Activated effector memory CD4-positive, alpha-beta T cell treated with anti-CD3 and anti-CD28 coated beads, Interleukin-2, amount 50 U/mL, for 16 hours (primary cell): ENCODE results near the gene FBP2.
"Not testable (repeated sequence)": the region's sequence is repeated elsewhere in the genome, so short reads cannot be mapped to it uniquely, and the experiment has no call there.

Source experiments
- DNase-seq: peaks from one replicate; pipeline ENCODE4 v3.0.0-alpha.2; 2020

FBP2 gene

GRCh38 chr9:94603259-94604160, 9.9 kb upstream of the FBP2 start:
- peak; percentile 81 for DNase-seq

DNA sequence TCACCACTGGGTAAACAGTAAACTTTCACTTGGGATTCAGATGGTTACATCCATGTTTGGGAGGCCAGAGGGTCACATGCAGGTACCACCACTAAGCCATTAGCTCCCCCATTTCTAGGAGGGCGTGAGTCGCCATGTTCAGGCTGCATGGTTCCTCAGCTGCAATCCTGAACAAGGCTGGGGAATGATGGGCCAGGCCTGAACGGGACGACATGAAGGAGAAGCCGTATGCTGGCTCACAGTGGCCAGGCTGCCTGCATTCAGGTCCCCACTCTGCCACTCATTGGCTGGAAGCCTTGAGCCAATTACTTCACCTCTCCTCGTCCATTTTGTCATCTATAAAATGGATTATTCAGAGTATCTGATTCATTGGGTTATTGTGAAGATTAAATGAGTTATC, 9.0 kb upstream of the FBP2 start:
- no peak for DNase-seq

GRCh38 chr9:94600715-94601114, 7.1 kb upstream of the FBP2 start:
- DNase-seq = no peak

DNA sequence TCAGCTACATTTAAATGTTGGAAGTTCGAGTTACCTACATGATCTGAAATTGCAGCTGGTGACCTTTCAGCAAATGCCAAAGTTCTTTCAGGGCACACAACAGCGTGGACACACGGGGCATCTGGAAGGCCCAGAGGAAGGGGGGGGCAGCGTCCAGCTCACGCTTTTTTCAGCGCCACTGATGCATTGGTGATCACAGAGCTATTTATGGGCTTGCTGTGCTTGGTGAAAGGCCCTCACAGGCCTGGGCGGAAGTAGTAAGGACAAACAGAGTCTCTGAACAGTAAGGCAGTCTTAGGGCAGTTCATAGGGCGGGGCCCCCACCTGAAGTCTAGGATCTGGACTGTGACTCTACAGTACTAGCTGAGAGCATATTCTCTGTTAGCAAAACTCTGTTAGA, 6.6 kb upstream of the FBP2 start:
- no peak for DNase-seq

- DNase-seq = no peak
Observed at GRCh38 chr9:94599102-94599501, 5.5 kb upstream of the FBP2 start.

DNA sequence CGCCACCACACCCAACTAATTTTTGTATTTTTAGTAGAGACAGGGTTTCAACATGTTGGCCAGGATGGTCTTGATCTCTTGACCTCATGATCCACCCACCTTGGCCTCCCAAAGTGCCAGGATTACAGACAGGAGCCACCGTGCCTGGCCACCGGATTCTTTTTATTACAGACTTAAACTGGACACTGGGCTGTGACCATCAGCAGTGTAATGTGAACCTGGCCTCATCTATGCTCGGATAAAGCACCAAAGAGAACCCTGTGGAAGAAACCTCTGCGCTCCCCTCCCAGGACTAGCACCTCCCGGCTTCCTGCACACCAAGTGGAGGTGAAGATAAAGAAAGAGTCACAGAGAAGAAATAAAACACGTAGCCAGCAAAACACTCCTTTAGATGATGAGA, 941 bp downstream of the FBP2 start:
- not testable (repeated sequence) for DNase-seq

DNA sequence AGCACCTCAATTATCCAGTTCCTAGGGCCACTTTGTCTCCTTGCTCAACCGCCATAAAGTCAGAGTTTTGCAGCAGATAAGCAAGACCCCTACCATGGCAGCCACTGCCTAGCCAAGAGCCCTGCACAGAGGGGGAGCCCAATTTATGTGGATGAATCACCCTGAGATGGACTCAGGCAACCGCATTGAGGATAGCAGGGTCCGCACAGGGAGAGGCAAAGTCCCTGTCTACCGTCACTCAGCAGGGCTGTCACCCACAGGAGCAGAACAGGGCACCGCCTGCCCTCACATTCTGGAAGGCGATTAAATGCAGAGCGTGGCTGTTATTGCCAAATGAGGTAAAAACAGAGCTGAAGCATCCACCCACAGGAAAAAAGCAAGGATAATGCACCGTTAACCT, 1.7 kb downstream of the FBP2 start:
- peak; percentile 8 for DNase-seq

- not testable (repeated sequence) for DNase-seq
Observed at GRCh38 chr9:94591046-94591545, 2.5 kb downstream of the FBP2 start.

DNA sequence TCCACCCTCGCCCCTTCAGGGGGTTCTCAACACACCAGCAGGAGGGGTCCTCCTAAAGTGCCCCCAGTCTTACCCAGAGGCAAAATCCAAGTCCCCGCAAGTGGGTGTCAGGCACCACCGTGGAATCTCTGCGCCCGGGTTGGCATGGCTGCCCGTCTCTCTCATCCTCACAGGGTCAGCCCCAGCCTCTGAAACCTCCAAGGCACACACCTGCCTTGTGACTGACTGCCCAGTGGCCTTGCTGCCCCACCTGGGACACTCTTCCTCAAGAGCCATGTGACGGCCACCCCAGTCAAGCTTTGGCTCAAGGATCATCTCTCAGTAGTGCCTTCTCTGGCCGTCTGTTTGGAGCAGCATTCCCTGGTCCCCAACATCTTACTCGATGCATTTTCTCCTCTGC, 4.9 kb downstream of the FBP2 start:
- DNase-seq = no peak

GRCh38 chr9:94586814-94587213, 6.8 kb downstream of the FBP2 start:
- DNase-seq = no peak

DNA sequence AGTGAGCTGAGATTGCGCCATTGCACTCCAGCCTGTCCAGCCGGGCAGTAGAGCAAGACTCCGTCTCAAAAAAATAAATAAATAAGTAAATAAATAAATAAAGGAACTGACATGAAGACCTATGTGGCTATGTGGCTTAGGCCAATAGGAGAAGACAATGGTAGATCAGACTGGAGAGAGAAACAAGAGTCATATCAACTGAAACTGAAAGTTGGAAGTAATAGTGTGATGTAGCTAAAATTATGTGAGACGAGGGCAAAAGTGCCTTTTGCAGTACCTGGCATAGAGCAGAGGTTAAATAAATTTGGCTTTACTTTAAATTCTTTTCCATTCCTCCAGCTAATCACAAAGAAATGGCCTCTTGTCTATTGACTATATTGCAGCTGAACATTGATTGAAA, 7.3 kb downstream of the FBP2 start:
- DNase-seq = no peak

DNA sequence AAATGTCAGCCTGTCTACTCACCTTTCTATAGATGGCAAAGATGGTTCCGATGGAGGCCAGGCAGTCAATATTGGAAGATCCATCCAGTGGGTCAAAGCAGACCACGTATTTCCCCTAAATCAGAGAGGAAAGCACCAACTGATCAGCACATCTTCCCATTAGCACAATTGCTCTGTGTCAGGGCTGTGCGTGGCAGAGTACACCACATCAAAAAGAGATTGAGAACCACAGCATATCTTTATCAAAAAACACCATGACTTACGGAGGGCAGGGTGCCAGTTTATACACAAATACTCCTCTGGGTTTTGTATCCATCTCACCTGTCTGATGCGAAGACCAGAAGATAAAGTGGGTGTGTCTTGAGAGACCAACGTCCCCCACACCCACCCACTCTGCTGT, 9.1 kb downstream of the FBP2 start:
- DNase-seq = no peak

DNA sequence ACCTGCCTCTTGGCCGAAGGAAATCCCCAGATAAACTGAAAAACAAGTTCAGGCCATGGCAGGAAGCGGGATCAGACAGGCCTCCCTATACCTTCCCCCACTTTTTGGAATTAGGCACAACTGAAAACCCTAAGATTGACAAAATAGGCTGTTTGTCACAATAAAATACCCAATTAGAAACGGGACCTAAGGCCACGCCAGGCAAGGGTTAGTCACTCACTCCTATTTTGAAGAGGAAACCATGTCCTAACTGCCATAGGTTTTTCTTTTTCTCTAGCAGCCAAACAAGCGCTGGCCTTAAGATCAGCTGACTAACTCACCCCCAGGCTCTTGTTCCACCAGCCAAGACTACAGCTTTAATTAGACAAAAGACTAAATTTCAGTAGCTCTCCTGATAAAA, 11.9 kb downstream of the FBP2 start:
- DNase-seq = no peak

- DNase-seq = no peak
Observed at GRCh38 chr9:94577571-94577970, 16.1 kb downstream of the FBP2 start.

GRCh38 chr9:94577036-94577435, 16.6 kb downstream of the FBP2 start:
- no peak for DNase-seq

DNA sequence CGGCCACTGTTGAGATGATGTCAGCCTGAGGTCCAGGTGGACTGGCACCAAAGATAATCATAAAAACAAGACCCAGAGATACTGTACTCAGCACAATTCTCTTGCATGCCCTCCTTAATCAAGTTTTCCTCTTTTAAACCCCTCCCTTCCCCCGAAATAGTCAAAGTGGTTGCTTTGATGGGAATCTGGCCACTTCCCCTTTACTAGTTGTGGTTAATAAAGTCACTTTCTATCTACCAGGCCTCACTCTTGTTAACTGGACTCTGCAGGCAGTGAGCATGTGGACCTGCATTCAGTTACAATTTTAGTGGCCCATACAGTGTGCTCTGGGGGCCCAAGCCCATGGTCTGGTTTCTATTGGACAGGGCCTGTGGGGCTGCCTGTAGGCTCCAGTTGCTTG, 17.5 kb downstream of the FBP2 start:
- no peak for DNase-seq

DNA sequence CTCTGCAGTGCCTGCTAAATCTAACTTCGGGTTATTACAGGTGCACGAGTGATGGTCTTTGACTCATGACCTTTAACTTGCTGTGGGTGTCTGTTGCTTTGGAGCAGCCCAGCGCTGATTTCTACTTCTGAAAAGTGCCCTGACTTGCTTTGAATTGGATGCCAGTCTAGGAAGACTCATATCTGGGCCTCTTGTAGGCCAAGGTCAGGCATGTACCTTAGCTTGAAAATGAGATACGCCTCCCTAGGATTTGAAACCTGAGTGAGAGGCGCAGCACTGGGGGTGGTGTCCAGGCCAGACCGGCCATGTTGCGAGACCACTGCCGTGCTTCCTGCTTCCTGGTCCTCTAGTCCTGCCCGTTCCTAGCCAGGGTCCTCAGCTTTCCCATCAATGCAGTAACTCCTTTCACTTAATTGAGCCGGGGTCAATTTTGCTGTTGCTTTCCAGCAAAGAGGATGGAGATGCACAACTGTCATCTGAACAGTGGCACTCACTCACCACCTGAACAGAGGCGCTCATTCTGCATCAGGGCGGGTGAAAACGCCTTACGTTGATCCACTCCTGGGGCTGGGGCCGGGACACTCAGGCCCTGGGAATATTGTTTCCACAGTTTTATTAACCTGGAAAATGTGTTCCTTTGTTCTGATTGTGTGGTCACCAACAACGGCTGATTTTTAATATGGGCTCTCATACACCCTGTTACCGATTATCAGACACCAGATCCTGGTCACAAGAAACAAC, 24.5 kb downstream of the FBP2 start:
- no peak for DNase-seq

DNA sequence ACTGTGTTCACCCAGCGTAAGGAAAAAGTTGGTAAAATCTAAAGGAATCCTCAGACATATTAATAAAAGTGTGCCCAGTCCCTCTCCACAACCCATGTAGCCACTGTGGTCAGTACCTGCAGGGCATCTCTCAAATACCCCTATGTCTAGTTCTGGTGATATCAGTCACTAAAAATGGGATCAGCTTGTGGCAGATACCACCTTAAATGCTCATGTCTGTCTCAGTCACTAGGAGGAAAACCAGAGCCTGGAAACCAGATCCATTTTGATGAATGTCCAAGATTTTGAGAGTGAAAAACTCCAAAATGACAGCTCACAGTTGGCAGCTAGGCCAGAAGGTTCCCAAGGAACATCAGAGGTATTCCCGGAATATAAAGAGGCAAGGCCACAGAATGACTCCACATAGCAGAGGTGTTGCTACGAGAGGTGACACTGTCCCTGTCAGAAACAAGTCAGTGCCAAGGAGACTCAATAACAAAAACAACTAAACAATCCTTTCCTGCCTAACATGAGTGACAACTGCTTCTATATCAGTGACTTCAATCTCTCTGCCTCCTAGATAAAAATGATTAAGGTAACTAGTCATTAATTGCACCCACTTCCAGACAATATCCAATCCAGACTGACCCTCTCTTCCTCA, 25.3 kb downstream of the FBP2 start:
- DNase-seq = no peak

GRCh38 chr9:94567271-94567670, 26.4 kb downstream of the FBP2 start:
- DNase-seq = no peak

DNA sequence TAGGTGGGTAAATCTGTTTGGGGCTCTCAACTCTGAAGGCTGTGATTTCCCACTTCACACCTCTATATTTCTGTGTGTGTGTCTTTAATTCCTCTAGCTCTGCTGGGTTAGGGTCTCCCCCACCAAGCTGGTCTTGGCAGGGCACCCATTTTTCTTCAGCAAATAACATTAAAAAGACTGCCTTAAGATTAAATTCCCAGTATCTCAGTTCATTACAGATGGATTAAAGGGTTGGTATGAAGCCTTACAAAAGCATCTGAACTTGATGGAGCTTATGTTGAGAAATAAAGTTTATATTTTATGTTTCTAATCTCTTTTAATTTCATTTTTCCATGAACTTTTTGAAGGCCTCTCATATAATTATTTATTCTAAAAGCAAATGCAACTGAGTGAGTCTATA, 27.1 kb downstream of the FBP2 start:
- no peak for DNase-seq

DNA sequence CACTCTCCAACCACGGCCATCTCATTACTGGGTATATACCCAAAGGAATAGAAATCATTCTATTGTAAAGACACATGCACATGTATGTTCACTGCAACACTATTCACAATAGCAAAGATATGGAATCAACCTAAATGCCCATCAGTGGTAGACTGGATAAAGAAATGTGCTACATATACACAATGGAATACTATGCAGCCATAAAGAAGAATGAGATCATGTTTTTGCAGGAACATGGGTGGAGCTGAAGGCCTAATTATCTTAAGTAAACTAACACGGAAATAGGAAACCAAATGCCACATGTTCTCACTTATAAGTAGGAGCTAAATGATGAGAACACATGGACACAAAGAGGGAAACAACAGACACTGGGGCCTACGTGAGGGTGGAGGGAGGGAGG, 29.3 kb downstream of the FBP2 start:
- not testable (repeated sequence) for DNase-seq

- no peak for DNase-seq
Observed at GRCh38 chr9:94563548-94563947, 30.1 kb downstream of the FBP2 start.

GRCh38 chr9:94560237-94560636, 33.4 kb downstream of the FBP2 start:
- DNase-seq = no peak

DNA sequence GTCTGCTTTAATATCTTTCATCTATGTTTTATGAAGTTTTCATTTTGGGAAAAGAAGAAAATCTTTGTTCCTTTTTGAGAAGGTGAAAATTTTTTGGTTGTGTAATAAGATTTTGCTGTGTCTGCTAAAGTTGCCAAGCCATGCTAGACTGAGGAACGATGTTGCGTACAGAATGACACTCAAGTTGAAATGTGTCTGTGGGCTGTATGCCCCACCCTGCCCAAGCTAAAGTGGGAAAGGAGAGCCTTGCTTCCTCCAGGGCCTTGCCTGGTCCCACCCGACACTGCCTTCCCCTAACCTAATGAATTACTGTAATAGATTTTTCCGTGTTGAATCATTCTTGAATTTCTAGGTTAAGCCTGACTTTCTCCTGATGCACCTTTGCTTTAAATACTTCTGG, 36.2 kb downstream of the FBP2 start:
- no peak for DNase-seq
